T-helper 1 cell treated with Interleukin-12 subunit alpha and Interleukin-12 subunit beta and Interleukin-4 antibody, amounts not matched to agents 30 μg/mL and 1 μg/mL, for 36 hours (primary cell): ENCODE data around the gene GAB4.
"Not testable (repeated sequence)": the region's sequence is repeated elsewhere in the genome, so short reads cannot be mapped to it uniquely, and the experiment has no call there.

Source experiments
- H3K27ac Mint-ChIP-seq: one replicate; pipeline ENCODE4 v1.8.0; 2021; ENCODE audit warnings: mild to moderate bottlenecking, mixed read lengths
- H3K27me3 Mint-ChIP-seq: one replicate; pipeline ENCODE4 v1.8.0; 2021; ENCODE audit warnings: low read depth, mixed read lengths
- H3K36me3 Mint-ChIP-seq: one replicate; pipeline ENCODE4 v1.8.0; 2021; ENCODE audit warnings: low read depth, mixed read lengths
- H3K4me1 Mint-ChIP-seq: one replicate; pipeline ENCODE4 v1.8.0; 2021; ENCODE audit warnings: low read depth, mixed read lengths
- H3K4me3 Mint-ChIP-seq: one replicate; pipeline ENCODE4 v1.8.0; 2021; ENCODE audit warnings: mild to moderate bottlenecking, moderate library complexity, mixed read lengths
- H3K9me3 Mint-ChIP-seq: one replicate; pipeline ENCODE4 v1.8.0; 2021; ENCODE audit warnings: mixed read lengths

Gene GAB4

DNA sequence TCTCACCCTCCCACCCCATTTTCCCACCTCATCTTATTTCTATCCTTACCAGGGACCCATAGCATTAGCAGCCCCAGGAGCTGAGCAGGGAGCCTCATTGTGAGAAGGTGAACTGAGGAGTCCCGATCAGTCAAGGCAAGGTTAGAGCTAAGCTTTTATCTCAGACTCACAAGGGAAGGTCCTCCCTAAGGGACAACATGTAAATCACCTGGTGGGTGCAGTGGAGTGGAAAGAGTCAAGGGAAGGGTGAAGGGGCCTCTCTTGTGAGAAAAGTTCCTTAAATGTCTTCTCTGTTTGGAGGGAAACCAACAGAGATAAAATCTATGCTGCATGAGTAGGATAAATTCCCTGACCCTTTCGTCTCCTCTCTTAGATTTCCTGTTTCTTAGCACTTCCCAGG is 85.9 kb downstream of the GAB4 start:
- no peaks in the 10 kb centered on the region for H3K9me3 Mint-ChIP-seq
- H3K4me1 Mint-ChIP-seq: no peaks in the 10 kb centered on the region
- no peaks in the 10 kb centered on the region for H3K36me3 Mint-ChIP-seq
- peaks cover 49% of the 10 kb centered on the region for H3K27me3 Mint-ChIP-seq
- H3K4me3 Mint-ChIP-seq: no peak overlapping the region
- no peak overlapping the region for H3K27ac Mint-ChIP-seq

- H3K36me3 Mint-ChIP-seq: no peaks in the 10 kb centered on the region
- H3K4me1 Mint-ChIP-seq: no peaks in the 10 kb centered on the region
- peaks cover 40% of the 10 kb centered on the region for H3K27me3 Mint-ChIP-seq
- no peak overlapping the region for H3K27ac Mint-ChIP-seq
- no peaks in the 10 kb centered on the region for H3K9me3 Mint-ChIP-seq
- no peak overlapping the region for H3K4me3 Mint-ChIP-seq
Observed at GRCh38 chr22:16917144-16918003, 90.6 kb downstream of the GAB4 start.

DNA sequence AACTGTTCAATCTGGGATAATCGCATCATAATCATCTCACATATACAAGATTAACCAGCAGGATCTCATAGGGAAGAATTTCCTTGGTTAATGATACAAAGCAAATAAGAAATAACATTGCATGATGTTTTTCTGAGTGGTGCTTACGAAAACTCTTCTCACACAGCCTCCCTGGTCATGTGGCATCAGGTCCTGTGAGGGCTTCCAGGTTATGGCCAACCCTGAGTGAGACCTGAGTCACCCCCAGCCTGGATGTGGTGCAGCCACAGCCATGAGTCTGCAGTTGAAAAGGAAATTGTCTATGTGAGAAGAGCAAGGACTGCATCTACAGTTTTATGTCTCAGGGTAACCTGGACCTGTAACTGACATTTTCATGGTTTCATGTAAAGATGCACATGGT is 92.3 kb downstream of the GAB4 start:
- H3K9me3 Mint-ChIP-seq: no peaks in the 10 kb centered on the region
- no peaks in the 10 kb centered on the region for H3K4me1 Mint-ChIP-seq
- peaks cover 31% of the 10 kb centered on the region for H3K27me3 Mint-ChIP-seq
- no peak overlapping the region for H3K27ac Mint-ChIP-seq
- H3K36me3 Mint-ChIP-seq: no peaks in the 10 kb centered on the region
- no peak overlapping the region for H3K4me3 Mint-ChIP-seq

- H3K36me3 Mint-ChIP-seq, H3K9me3 Mint-ChIP-seq, H3K4me1 Mint-ChIP-seq, H3K27ac Mint-ChIP-seq, H3K4me3 Mint-ChIP-seq: not testable (repeated sequence)
- H3K27me3 Mint-ChIP-seq: peaks cover 31% of the 10 kb centered on the region
Observed at GRCh38 chr22:16914911-16915310, 93.1 kb downstream of the GAB4 start.

DNA sequence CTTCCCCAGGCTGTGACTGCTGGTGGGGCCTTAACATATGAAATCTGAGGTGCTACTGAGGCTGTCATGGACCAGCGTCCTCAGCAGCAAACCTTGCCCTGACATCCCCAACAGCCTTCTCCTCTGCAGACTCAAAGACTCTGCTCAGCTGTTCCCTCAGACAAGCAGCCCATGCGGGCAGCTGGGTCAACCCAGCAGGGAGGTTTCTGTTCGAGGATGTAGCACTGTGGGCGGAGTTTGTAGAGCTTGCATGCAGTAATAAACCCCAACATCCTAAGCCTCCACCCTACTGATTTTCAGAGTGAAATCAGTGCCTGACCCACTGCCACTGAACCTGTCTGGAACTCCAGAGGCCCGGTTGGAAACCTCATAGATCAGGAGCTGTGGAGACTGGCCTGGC is 94.0 kb downstream of the GAB4 start:
- no peaks in the 10 kb centered on the region for H3K9me3 Mint-ChIP-seq
- peaks cover 37% of the 10 kb centered on the region for H3K27me3 Mint-ChIP-seq
- no peak overlapping the region for H3K27ac Mint-ChIP-seq
- H3K4me3 Mint-ChIP-seq: no peak overlapping the region
- H3K4me1 Mint-ChIP-seq: no peaks in the 10 kb centered on the region
- H3K36me3 Mint-ChIP-seq: no peaks in the 10 kb centered on the region

DNA sequence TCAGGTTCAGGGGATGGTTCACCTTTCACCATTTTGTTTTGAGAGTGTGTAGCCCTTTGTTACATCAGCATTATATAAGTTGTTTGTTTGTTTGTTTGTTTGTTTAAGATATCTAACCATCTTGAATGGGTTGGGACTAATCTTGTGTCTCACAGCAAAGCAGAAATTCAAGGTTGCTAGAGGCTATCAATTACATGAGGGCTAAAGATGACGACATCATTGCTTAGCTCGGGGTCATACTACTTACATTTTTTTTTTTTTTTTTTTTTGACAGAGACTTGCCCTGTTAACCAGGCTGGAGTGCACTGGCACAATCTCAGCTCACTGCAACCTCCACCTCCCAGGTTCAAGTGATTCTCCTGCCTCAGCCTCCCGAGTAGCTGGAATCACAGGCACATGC is 95.7 kb downstream of the GAB4 start:
- no peak overlapping the region for H3K4me3 Mint-ChIP-seq

More for the DNA sequence above, 95.7 kb downstream of the GAB4 start:
- H3K4me1 Mint-ChIP-seq: no peaks in the 10 kb centered on the region
- H3K27me3 Mint-ChIP-seq: peaks cover 34% of the 10 kb centered on the region
- no peaks in the 10 kb centered on the region for H3K9me3 Mint-ChIP-seq
- no peaks in the 10 kb centered on the region for H3K36me3 Mint-ChIP-seq
- H3K27ac Mint-ChIP-seq: no peak overlapping the region
